Caco-2 (cell line): Measurements from ENCODE around the gene ZNF133. TPM values are rescaled to one million over a fixed set of nuclear protein-coding genes. Genes with fewer than 3 reads are reported as not detected.

Experiments
- BruUV-seq: library from RNA; stranded (reverse); fragments of 400-500 nt; replicated peaks from 2 replicates; lab custom pipeline; 2021; lab: Mats Ljungman, UMichigan
- CTCF ChIA-PET: fragments of 300-600 bp; sonication (Branson Sonifier 250); formaldehyde crosslinking; loops from one replicate; lab custom pipeline; 2022; ENCODE audit warnings: antibody characterized with exemption; lab: Charles Lee
- POLR2A ChIA-PET: fragments of 300-600 bp; sonication (Branson Sonifier 250); formaldehyde crosslinking; loops from one replicate; lab custom pipeline; 2022; ENCODE audit warnings: antibody characterized with exemption; lab: Charles Lee
- DNase-seq, 2 experiments: peaks; one replicate each; pipeline versions ENCODE4 v3.0.0 to v3.0.0-alpha.2; 2020 to 2022
- H3K27me3 ChIP-seq: replicated peaks from 2 replicates; pipeline ENCODE4 v1.6.0; 2011; ENCODE audit warnings: low read length; ENCODE audit not compliant: control insufficient read depth, insufficient read depth
- H3K36me3 ChIP-seq: 2 replicates; pipeline ENCODE4 v1.5.1; 2011; ENCODE audit warnings: low read length; ENCODE audit not compliant: control insufficient read depth, insufficient read depth
- H3K4me1 ChIP-seq: fragments of 250-450 bp; sonication (Bioruptor Pico); 2 replicates; pipeline ENCODE4 v1.5.1; 2020; ENCODE audit warnings: mild to moderate bottlenecking
- H3K4me3 ChIP-seq: 2 replicates; pipeline ENCODE4 v1.5.1; 2011; ENCODE audit warnings: low read depth, mild to moderate bottlenecking, control low read depth, low read length
- H3K9me3 ChIP-seq: fragments of 250-450 bp; sonication (Bioruptor Pico); 2 replicates; pipeline ENCODE4 v1.5.1; 2020; ENCODE audit warnings: mild to moderate bottlenecking, moderate library complexity
- H3K27ac Mint-ChIP-seq: one replicate; pipeline ENCODE4 v1.8.0; 2022; ENCODE audit warnings: mixed read lengths; ENCODE audit not compliant: unreplicated experiment
- H3K27me3 Mint-ChIP-seq: one replicate; pipeline ENCODE4 v1.8.0; 2022; ENCODE audit warnings: mixed read lengths; ENCODE audit not compliant: insufficient read depth, unreplicated experiment
- H3K36me3 Mint-ChIP-seq: one replicate; pipeline ENCODE4 v1.8.0; 2022; ENCODE audit warnings: mild to moderate bottlenecking, mixed read lengths; ENCODE audit not compliant: insufficient read depth, unreplicated experiment
- H3K4me1 Mint-ChIP-seq: one replicate; pipeline ENCODE4 v1.8.0; 2022; ENCODE audit warnings: low read depth, mixed read lengths; ENCODE audit not compliant: unreplicated experiment
- H3K4me3 Mint-ChIP-seq: one replicate; pipeline ENCODE4 v1.8.0; 2022; ENCODE audit warnings: mild to moderate bottlenecking, moderate library complexity, mixed read lengths; ENCODE audit not compliant: unreplicated experiment
- H3K9me3 Mint-ChIP-seq: one replicate; pipeline ENCODE4 v1.8.0; 2022; ENCODE audit warnings: mixed read lengths; ENCODE audit not compliant: unreplicated experiment
- CTCF ChIP-seq, 2 experiments: fragments of 200-600 bp in 1 of 2; IDR thresholded peaks; 1 replicate in 1 of 2; 2 replicates in 1 of 2; pipeline versions ENCODE4 v1.5.1 to v1.8.0; 2011 to 2022; ENCODE audit warnings: antibody characterized with exemption in 1 of 2, control low read depth in 1 of 2, inconsistent platforms in 1 of 2, low read depth in 1 of 2, low read length in 1 of 2, mild to moderate bottlenecking in 1 of 2, moderate library complexity in 1 of 2; ENCODE audit not compliant: insufficient read depth in 1 of 2, severe bottlenecking in 1 of 2, unreplicated experiment in 1 of 2
- intact Hi-C: fragments of 100-400 bp; cut with micrococcal nuclease; formaldehyde crosslinking; loops from one replicate; pipeline ENCODE4 v1.10.0; 2022; ENCODE audit not compliant: unreplicated experiment
- total RNA-seq: library from RNA; stranded (reverse); gene quantifications from 2 replicates; pipeline ENCODE4 v1.2.3, GENCODE V29; 2022

ZNF133 gene
- total RNA-seq, 1 experiment from 2014 or later = 14.8 TPM

- Mint-ChIP-seq H3K9me3 (no peaks in the 10 kb centered on the region), H3K27ac (no peak overlapping the region)
- intact Hi-C loops = no loop called here
These were observed 25.1 kb downstream of the ZNF133 start for GRCh38 chr20:18313411-18313810.

GRCh38 chr20:18314786-18315406 lies 26.6 kb downstream of the ZNF133 start:
- Histone ChIP-seq H3K4me1 (0 out of 2 replicates have a peak, but pooled peaks cover 6% of the 10 kb centered on the region), H3K36me3 (peaks cover 10% of the 10 kb centered on the region), H3K9me3 (no peaks in the 10 kb centered on the region), H3K27me3 (no peaks in the 10 kb centered on the region), H3K4me3 (no peak overlapping the region)
- intact Hi-C loops = no loop called here
- ChIA-PET CTCF (no interaction called here), POLR2A (no interaction called here)
- no peak for DNase-seq
- BruUV-seq = no TSS peak
- no peak overlapping the region for H3K4me3 Mint-ChIP-seq
- no peak for TF ChIP-seq CTCF (IDR thresholded peaks at IDR 0.05; ENCODE audit: insufficient read depth in 1 of 2, low read depth in 1 of 2, low read length in 1 of 2, severe bottlenecking in 1 of 2, unreplicated experiment in 1 of 2)
- no peak overlapping the region for H3K27ac Mint-ChIP-seq
- no peaks in the 10 kb centered on the region for H3K27me3 Mint-ChIP-seq
- peaks cover 29% of the 10 kb centered on the region for H3K36me3 Mint-ChIP-seq
- peaks cover 5% of the 10 kb centered on the region for H3K4me1 Mint-ChIP-seq
- H3K9me3 Mint-ChIP-seq = no peaks in the 10 kb centered on the region

More at GRCh38 chr20:18313411-18313810, 25.1 kb downstream of the ZNF133 start:
- H3K4me1 ChIP-seq = 0 out of 2 replicates have a peak, but pooled peaks cover 8% of the 10 kb centered on the region
- no TSS peak for BruUV-seq
- no peak for DNase-seq
- H3K27me3 ChIP-seq = no peaks in the 10 kb centered on the region
- H3K36me3 ChIP-seq = peaks cover 10% of the 10 kb centered on the region
- POLR2A ChIA-PET = no interaction called here
- no peak overlapping the region for H3K4me3 ChIP-seq
- Mint-ChIP-seq H3K4me1 (peaks cover 13% of the 10 kb centered on the region), H3K4me3 (no peak overlapping the region), H3K27me3 (no peaks in the 10 kb centered on the region), H3K36me3 (peaks cover 29% of the 10 kb centered on the region)
- TF ChIP-seq CTCF (IDR thresholded peaks at IDR 0.05; ENCODE audit: insufficient read depth in 1 of 2, low read depth in 1 of 2, low read length in 1 of 2, severe bottlenecking in 1 of 2, unreplicated experiment in 1 of 2) = no peak
- CTCF ChIA-PET = no interaction called here
- no peaks in the 10 kb centered on the region for H3K9me3 ChIP-seq

- H3K36me3 ChIP-seq = peaks cover 10% of the 10 kb centered on the region
- DNase-seq = no peak
- peaks cover 23% of the 10 kb centered on the region for H3K36me3 Mint-ChIP-seq
- no peaks in the 10 kb centered on the region for H3K4me1 Mint-ChIP-seq
- intact Hi-C loops = no loop called here
- no peaks in the 10 kb centered on the region; the same call in 1 of the 2 replicates for H3K9me3 ChIP-seq
- no TSS peak for BruUV-seq
- no peaks in the 10 kb centered on the region for H3K27me3 ChIP-seq
- no peak overlapping the region for H3K27ac Mint-ChIP-seq
- no peaks in the 10 kb centered on the region for H3K4me1 ChIP-seq
- H3K4me3 ChIP-seq = no peak overlapping the region
- no peak for TF ChIP-seq CTCF (IDR thresholded peaks at IDR 0.05; ENCODE audit: insufficient read depth in 1 of 2, low read depth in 1 of 2, low read length in 1 of 2, severe bottlenecking in 1 of 2, unreplicated experiment in 1 of 2)
- CTCF ChIA-PET = no interaction called here
- H3K9me3 Mint-ChIP-seq = no peaks in the 10 kb centered on the region
- POLR2A ChIA-PET = no interaction called here
- H3K4me3 Mint-ChIP-seq = no peak overlapping the region
- H3K27me3 Mint-ChIP-seq = no peaks in the 10 kb centered on the region
These were observed 27.8 kb downstream of the ZNF133 start for GRCh38 chr20:18316166-18316565.
